ENCODE measurements around the gene TMUB1.
A peak's percentile ranks its signal among the peaks of the same experiment; 100 is the strongest.

TMUB1 gene

DNA sequence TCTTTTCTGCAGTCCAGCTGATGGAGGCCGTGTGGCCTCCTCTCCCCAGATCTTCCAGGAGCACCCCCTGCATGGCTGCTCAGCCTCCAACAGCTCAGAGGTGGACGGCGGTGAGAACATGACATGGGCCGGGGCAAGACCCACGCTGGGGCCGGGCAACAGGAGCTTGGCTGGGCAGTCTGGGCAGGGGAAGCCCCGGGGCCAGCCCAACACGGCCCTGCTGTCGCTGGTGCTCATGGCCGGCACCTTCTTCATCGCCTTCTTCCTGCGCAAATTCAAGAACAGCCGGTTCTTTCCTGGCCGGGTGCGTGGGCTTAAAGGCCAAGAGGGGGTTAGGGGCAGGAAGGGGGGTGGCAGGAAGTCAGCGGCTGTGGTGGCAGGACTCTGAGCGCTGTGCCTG is 9.3 kb downstream of the TMUB1 start:
- H3K27me3 Mint-ChIP-seq (ENCODE audit: low read depth) = no peaks in the 10 kb centered on the region
- H3K27ac Mint-ChIP-seq = no peak overlapping the region
- TF ChIP-seq, protein P1, sequence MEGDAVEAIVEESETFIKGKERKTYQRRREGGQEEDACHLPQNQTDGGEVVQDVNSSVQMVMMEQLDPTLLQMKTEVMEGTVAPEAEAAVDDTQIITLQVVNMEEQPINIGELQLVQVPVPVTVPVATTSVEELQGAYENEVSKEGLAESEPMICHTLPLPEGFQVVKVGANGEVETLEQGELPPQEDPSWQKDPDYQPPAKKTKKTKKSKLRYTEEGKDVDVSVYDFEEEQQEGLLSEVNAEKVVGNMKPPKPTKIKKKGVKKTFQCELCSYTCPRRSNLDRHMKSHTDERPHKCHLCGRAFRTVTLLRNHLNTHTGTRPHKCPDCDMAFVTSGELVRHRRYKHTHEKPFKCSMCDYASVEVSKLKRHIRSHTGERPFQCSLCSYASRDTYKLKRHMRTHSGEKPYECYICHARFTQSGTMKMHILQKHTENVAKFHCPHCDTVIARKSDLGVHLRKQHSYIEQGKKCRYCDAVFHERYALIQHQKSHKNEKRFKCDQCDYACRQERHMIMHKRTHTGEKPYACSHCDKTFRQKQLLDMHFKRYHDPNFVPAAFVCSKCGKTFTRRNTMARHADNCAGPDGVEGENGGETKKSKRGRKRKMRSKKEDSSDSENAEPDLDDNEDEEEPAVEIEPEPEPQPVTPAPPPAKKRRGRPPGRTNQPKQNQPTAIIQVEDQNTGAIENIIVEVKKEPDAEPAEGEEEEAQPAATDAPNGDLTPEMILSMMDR (IDR thresholded peaks at IDR 0.05; ENCODE audit: unreplicated experiment in 3 of 3) = no peak
- H3K36me3 Mint-ChIP-seq (ENCODE audit: low read depth) = peaks cover 32% of the 10 kb centered on the region
- H3K9me3 Mint-ChIP-seq = no peaks in the 10 kb centered on the region
- peaks cover 9% of the 10 kb centered on the region for H3K4me1 Mint-ChIP-seq
- no peak overlapping the region for H3K4me3 Mint-ChIP-seq

DNA sequence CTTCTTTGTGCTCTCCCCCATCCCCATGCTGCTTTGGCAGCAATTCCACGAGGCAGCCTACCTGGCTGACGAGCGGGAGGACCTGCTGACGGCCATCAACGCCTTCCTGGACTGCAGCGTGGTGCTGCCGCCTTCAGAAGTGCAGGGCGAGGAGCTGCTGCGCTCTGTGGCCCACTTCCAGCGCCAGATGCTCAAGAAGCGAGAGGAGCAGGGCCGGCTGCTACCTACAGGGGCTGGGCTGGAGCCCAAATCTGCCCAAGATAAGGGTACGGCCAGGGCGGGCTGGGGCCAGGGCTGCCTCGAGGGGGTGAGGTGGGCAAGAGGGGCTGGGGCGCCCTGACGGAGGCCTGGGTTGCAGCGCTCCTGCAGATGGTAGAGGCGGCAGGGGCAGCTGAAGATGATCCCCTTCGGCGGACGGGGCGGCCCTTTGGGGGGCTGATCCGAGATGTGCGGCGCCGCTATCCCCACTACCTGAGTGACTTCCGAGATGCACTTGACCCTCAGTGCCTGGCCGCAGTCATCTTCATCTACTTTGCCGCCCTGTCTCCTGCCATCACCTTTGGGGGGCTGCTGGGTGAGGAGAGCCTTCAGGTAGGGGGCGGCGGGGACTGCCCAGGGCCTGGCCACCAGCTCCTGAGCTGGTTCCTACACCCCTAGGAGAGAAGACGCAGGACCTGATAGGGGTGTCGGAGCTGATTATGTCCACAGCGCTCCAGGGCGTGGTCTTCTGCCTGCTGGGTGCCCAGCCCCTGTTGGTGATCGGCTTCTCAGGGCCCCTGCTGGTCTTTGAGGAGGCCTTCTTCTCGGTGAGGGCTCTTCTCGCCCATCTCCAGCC is 12.0 kb downstream of the TMUB1 start:
- no peak overlapping the region for H3K4me3 Mint-ChIP-seq
- H3K4me1 Mint-ChIP-seq = peaks cover 9% of the 10 kb centered on the region
- TF ChIP-seq, protein P1 (IDR thresholded peaks at IDR 0.05; ENCODE audit: unreplicated experiment in 3 of 3) = no peak
- no peak overlapping the region for H3K27ac Mint-ChIP-seq
- H3K9me3 Mint-ChIP-seq = no peaks in the 10 kb centered on the region
- no peaks in the 10 kb centered on the region for H3K27me3 Mint-ChIP-seq (ENCODE audit: low read depth)
- peaks cover 39% of the 10 kb centered on the region for H3K36me3 Mint-ChIP-seq (ENCODE audit: low read depth)

DNA sequence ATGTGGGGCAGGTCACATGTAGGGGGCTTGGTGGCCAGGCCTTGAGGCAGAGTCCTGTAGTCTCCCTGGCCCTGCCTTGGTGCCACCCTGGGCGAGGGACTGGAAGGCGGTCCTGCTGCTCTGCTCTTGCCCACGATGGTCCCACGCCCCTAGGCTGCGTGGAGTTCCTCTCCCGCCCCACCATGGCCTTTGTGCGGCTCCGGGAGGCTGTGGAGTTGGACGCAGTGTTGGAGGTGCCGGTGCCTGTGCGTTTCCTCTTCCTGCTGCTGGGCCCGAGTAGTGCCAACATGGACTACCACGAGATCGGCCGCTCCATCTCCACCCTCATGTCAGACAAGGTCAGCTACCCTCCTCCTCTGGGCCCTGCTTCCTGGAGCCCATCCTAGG is 12.7 kb downstream of the TMUB1 start:
- Mint-ChIP-seq H3K36me3 (ENCODE audit: low read depth) (peaks cover 32% of the 10 kb centered on the region), H3K9me3 (no peaks in the 10 kb centered on the region), H3K4me3 (no peak overlapping the region), H3K4me1 (peaks cover 9% of the 10 kb centered on the region), H3K27me3 (ENCODE audit: low read depth) (no peaks in the 10 kb centered on the region), H3K27ac (no peak overlapping the region)
- TF ChIP-seq, protein P1 (IDR thresholded peaks at IDR 0.05; ENCODE audit: unreplicated experiment in 3 of 3) = no peak

DNA sequence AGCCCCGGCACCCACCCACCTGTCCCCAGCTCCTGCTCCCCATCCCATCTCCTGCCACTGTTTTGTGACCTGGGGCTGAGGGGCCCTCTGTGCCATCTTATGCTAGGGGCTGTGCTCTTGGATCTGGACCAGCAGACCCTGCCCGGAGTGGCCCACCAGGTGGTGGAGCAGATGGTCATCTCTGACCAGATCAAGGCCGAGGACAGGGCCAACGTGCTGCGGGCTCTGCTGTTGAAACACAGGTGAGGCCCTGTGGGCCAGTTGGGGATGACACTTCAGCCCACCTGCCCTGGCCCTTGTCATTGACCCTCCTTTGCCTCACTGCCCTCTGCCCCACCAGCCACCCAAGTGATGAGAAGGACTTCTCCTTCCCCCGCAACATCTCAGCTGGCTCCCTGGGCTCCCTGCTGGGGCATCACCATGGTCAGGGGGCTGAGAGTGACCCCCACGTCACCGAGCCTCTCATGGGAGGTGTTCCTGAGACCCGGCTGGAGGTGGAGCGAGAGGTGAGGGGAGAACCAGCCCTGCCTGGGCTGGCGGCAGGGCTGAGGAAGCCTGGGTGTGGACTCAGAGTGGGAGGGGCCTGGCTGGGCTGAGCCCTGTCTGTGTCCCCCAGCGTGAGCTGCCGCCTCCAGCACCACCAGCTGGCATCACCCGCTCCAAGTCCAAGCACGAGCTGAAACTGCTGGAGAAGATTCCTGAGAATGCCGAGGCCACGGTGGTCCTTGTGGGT is 13.3 kb downstream of the TMUB1 start:
- H3K27ac Mint-ChIP-seq = no peak overlapping the region
- no peaks in the 10 kb centered on the region for H3K27me3 Mint-ChIP-seq (ENCODE audit: low read depth)
- H3K36me3 Mint-ChIP-seq (ENCODE audit: low read depth) = peaks cover 34% of the 10 kb centered on the region
- H3K4me1 Mint-ChIP-seq = peaks cover 9% of the 10 kb centered on the region
- no peak overlapping the region for H3K4me3 Mint-ChIP-seq
- H3K9me3 Mint-ChIP-seq = no peaks in the 10 kb centered on the region
- TF ChIP-seq, protein P1 (IDR thresholded peaks at IDR 0.05; ENCODE audit: unreplicated experiment in 3 of 3) = no peak

DNA sequence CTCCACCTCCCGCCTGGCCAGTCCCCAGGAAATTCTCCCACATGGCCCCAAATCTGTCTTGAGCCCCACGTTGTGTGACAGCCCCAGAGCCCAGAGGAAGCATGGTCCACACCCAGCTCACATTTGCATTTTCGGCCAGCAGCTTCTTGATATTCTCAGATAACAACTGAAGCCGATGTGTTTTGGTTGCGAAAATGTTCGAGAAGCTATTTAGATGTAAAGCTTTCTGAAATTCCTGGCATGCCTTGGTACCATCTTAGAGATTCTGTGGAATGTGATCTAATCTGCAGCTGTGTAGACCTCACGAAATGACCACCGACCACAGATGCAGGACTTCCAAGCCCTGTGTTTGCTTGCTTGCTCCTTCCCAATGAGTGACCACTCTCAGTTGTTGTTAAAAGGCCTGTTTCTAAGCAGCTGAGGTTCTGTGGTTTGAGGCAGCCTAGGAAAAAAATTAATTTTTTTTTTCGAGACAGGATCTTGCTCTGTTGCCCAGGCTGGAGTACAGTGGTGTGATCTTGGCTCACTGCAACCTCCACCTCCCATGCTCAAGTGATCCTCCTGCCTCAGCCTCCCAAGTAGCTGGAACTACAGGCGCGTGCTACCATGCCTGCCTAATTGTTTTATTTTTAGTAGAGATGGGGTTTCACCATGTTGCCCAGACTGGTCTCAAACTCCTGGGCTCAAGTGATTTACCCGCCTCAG is 15.1 kb downstream of the TMUB1 start:
- TF ChIP-seq, protein P1 (IDR thresholded peaks at IDR 0.05; ENCODE audit: unreplicated experiment in 3 of 3) = no peak
- peaks cover 14% of the 10 kb centered on the region for H3K4me1 Mint-ChIP-seq
- peak overlapping the region in 1 of 3 experiments; percentile 52 for H3K27ac Mint-ChIP-seq
- no peak overlapping the region for H3K4me3 Mint-ChIP-seq
- peaks cover 30% of the 10 kb centered on the region for H3K36me3 Mint-ChIP-seq (ENCODE audit: low read depth)
- H3K27me3 Mint-ChIP-seq (ENCODE audit: low read depth) = no peaks in the 10 kb centered on the region
- no peaks in the 10 kb centered on the region for H3K9me3 Mint-ChIP-seq

All from nephron (organoid).